HG02970 (cell line): ENCODE data around the gene OPRD1.
"Not testable (repeated sequence)": the region's sequence is repeated elsewhere in the genome, so short reads cannot be mapped to it uniquely, and the experiment has no call there.

ENCODE experiments used
- ATAC-seq: cut with Tn5 transposase; IDR thresholded peaks from one replicate; pipeline ENCODE4 v1.9.1; 2021; ENCODE audit warnings: mild to moderate bottlenecking, moderate library complexity, moderate number of reproducible peaks; ENCODE audit not compliant: unreplicated experiment, low FRiP score

The OPRD1 gene

DNA sequence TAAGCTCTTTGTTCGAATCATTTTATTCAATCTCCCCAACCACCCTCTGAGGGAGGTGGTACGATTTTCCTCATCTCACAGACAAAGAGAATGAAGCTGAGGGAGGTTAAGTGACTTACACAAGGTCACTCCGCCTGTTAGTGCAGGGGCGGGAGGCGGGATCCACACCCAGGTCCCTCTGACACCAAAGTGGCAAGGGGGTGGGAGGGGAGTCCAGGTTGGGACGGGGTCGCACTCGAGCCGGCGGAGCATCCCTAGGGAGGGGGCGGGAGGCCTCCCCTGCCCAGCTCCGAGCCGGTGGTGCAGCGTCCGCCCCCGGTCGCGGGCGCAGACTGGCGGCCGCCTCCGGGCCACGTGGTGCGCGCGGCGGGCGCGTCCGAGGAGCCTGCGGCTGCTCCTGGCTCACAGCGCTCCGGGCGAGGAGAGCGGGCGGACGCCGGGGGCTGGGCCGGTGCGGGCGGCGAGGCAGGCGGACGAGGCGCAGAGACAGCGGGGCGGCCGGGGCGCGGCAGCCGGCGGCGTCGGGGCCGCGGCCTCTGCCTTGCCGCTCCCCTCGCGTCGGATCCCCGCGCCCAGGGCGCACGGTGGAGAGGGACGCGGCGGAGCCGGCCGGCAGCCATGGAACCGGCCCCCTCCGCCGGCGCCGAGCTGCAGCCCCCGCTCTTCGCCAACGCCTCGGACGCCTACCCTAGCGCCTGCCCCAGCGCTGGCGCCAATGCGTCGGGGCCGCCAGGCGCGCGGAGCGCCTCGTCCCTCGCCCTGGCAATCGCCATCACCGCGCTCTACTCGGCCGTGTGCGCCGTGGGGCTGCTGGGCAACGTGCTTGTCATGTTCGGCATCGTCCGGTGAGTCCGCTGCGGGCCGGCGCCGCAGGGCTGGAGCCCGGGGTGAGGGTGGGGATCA, at the start of gene OPRD1:
Gene OPRD1 (plus strand): TSS at position 405 of the 903 bp plus-strand sequence. CDS start 214 bp downstream, at position 619.
- ATAC-seq, result no peak

DNA sequence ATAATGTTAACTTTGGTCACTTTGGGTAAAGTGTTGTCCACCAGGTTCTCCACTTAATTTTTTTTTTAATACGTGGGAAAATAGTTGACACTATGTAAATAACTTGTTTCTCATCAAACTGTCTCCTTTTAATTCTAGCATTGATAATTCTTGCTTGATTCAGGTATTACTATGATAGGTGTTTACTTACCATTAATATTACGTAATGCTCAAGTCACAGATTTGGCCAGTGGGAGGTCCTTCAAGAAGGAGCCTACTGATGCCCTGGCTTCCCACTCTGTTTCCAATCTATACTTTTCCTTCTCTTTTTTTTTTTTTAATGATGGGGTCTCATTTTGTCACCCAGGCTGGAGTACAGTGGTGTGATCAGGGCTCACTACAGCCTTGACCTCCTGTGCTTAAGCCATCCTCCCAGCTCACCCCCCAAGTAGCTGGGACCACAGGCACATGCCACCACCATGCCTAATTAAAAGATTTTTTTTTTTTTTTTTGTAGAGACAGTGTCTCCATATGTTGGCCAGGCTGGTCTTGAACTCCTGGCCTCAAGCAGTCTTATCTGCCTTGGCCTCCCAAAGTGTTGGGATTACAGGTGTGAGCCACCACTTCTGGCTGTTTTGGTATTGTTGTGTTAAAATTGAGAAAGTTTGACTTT, 45.3 kb upstream of the OPRD1 start:
- no peak for ATAC-seq

DNA sequence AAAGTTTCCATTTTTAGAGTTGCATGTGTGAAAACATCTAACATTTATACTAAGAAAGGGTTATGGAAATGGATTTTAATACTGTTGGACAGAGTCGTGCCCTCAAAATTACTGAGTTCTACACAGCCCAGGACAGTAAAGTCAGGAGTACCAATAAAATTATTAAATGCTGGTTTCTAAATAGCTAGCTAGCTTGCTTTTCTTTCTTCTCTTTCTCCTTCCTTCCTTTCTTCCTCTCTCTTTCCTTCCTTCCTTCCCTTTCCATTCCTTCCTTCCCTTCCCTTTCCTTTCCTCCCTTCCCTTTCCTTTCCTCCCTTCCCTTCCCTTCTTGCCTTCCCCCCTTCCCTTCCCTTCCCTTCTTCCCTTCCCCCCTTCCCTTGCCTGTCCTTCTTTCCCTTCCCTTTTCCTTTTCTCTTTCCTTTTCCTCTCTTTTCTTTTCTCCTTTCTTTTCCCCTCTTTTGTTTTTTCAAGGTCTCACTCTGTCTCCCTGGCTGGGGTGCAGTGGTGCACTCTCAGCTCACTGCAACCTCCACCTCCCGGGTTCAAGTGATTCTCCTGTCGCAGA, 41.3 kb upstream of the OPRD1 start:
- no peak for ATAC-seq

DNA sequence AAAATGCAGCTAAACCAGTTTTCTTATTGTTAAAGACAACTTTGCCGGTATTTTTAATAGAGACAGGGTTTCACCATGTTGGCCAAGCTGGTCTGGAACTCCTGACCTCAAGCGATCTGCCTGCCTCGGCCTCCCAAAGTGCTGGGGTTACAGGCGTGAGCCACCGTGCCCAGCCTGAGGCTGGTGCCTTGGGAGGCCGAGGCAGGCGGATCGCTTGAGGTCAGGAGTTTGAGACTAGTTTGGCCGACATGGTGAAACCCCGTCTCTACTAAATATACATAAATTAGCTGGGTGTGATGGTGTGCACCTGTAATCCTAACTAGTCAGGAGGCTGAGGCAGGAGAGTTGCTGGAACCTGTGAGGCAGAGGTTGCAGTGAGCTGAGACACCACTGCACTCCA, 40.0 kb upstream of the OPRD1 start:
- not testable (repeated sequence) for ATAC-seq

DNA sequence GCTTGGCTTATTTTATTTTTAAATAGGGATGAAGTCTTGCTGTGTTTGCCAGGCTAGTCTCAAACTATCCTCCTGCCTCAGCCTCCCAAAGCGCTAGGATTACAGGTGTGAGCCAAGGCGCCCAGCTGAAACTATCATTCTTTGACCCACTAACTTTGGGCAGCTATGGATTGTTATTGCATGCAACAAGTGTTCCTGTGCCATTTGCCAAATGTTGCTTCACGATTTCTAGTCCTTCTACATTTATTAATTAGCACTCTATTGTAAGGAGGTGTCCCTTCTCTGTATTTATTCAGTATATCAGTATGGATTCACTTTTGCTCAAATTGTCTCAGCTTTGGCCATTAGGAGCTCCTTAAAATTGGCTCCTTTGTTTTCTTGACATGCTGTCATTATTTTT, 38.9 kb upstream of the OPRD1 start:
- ATAC-seq, result no peak

DNA sequence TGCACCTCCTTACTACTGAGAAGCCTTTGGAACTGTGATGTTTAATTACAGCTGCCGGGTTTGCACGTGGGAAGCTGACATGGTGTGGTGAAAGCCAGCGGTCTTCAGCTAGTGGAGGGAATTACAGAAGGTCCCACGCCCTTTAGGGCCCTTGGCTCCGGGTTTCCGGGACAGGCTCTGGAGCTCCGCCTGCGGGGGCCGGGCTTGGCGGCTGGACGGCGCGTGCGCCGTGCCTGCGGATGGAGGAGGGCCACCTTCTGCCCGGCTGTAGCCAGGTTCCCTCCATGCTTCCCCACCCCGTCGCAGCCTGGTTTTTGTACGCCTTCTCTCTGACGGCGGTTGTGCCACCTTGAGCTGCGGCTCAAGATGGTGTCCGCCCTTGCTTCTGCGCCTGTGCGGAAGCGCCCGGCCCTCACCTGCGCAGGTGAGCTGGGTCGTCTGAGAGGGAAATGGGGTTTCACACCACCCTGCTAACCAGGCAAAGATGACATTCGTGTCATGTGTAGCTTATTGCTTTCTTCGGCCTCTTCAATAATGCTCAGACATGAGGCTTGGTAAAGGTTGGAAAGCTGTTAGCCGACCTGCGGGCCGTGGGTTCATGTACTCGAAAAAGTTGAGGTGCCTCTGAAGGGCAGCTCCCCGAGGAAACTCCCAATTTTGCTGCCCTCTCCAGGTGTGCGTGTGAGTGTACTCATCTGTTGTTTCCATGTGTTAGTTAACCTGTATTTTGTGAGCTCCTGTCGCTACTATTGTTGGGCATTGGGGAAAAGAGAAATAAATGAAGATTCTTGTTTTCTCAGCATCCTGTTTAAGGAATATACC, 36.6 kb upstream of the OPRD1 start:
- no peak for ATAC-seq

DNA sequence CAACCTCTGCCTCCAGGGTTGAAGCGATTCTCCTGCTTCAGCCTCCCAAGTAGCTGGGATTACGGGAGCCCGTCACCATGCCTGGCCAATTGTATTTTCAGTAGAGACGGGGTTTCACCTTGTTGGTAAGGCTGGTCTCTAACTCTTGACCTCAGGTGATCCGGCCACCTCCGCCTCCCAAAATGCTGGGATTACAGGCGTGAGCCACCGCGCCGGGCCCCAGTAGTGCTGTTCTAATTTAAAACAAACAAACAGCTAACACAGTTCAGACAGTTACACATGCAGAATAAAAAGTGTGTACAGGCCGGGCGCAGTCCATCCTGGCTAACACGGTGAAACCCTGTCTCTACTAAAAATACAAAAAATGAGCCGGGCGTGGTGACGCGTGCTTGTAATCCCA, 35.6 kb upstream of the OPRD1 start:
- no peak for ATAC-seq

DNA sequence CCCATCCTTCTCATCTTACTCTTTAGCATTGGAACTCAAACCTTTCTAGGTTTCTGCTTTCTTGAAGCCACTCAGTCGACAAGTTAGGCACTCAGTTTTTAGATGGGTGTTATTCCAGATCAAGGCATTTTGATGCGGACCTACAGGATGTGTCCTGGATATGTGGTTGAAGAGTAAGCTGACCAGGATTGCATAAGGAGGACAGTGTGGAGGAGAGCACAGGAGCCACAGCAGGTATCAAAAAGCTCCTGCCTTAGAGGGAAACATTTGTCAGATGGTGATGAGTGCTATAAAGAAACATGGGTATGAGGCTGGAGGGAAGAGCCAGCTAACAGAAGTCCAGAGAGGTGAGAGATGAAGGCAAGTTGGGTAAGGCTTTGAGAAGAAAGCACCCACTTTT, 33.9 kb upstream of the OPRD1 start:
- no peak for ATAC-seq

DNA sequence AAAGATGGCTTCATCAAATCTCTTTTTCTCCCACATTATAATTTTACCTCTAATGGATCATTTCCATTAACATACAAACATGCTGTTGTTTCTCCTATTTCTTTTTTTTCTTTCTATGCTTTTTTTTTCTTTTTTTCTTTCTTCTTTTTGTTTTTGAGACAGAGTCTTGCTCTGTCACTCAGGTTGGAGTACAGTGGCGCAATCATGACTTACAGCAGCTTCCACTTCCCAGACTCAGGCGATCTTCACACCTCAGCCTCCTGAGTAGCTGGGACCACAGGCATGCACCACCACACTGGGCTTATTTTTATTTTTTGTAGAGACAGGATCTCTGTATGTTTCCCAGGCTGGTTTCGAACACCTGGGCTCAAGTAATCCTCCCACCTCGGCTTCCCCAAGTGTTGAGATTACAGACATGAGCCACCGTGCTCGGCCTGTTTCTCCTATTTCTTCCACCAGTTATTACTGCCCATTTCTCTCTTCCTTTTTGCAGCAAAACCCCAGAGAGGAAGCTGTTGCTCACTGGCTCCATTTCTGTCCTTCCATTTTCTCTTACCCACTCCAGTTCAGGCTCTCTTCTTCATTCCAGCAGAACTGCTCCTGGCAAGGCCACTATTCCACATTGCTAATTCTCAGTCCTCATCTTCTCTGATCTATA, 32.1 kb upstream of the OPRD1 start:
- no peak for ATAC-seq

DNA sequence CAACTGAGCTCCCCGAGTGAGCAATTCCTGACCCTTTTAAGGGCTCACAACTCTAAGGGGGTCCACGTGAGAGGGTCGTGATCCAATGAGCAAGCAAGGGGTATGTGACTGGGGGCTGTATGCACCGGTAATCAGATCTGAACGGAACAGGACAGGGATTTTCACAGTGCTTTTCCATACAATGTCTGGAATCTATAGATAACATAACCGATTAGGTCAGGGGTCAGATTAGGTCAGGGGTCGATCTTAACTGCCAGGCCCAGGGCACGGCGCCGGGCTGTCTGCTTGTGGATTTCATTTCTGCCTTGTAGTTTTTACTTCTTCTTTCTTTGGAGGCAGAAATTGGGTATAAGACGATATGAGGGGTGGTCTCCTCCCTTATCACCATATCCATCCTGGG, 30.7 kb upstream of the OPRD1 start:
- no peak for ATAC-seq

DNA sequence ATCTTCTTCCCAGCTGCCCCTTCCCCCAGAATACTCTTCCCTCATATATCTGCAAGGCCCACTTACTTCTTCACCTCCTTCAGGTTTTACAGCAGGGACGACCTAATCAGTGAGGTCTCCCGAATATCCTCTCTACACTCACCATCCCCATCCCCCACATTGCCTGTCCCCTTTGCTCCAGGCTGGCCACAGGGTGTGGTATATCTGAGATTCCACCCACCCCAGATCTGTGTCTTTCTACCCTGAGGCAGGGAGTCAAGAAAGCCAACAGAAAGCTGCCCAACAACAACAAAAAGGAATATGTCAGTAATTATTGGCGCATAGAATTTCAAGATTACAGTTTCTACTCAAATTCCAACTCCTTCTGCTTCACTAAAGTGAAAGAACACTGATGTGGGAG, 30.0 kb upstream of the OPRD1 start:
- ATAC-seq, result no peak

DNA sequence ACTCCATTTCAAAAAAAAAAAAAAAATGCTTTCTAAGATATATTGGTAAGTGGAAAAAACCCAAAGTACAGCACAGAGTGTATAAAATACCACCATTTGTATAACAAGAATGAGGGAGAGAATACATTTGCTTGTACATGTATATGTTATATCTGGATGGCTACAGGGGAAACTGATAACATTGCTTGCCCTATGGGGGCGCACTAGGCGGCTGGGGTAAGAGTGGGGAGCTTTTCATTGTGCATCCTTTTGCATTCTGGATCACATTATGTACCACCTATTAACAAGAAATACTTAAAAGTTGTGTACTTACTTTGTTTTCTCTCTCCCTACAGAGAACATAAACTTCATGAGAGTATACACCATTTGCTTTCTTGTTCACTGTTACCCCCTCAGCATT, 28.6 kb upstream of the OPRD1 start:
- no peak for ATAC-seq

DNA sequence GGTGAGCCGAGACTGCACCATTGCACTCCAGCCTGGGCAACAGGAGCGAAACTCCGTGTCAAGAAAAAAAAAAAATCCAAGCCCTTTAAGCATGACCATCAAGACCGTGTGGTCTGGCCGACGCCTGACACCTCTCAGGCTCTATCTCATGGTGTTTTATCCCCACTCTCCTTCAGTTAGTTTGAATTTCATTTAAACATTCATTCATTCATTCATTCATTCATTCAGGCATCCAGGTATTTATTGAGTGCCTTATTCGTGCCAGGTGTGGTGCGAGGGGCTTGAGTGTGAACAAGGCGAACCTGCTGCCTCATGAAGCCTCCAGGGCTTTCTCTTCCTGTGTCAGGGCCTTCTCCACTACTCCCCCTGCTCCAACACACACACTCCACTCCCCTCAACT, 22.6 kb upstream of the OPRD1 start:
- no peak for ATAC-seq

DNA sequence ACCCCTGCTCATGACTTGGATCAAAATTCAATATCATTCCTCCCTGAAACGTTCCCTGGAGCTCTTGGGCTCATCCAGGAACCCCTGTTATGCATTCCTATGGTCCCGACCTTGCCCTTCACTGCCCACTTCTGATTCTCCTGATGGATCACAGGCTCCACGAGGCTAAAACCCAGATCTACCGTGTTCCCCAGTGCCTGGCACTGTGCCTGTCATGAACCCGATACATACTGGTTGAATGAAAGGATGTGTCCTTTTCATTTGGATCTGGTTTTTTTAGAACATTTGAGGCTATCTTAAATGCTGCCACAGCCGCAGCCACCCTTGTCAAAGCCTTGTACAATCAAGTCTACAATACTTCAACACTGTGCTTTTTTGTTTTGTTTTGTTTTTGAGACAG, 22.2 kb upstream of the OPRD1 start:
- no peak for ATAC-seq

DNA sequence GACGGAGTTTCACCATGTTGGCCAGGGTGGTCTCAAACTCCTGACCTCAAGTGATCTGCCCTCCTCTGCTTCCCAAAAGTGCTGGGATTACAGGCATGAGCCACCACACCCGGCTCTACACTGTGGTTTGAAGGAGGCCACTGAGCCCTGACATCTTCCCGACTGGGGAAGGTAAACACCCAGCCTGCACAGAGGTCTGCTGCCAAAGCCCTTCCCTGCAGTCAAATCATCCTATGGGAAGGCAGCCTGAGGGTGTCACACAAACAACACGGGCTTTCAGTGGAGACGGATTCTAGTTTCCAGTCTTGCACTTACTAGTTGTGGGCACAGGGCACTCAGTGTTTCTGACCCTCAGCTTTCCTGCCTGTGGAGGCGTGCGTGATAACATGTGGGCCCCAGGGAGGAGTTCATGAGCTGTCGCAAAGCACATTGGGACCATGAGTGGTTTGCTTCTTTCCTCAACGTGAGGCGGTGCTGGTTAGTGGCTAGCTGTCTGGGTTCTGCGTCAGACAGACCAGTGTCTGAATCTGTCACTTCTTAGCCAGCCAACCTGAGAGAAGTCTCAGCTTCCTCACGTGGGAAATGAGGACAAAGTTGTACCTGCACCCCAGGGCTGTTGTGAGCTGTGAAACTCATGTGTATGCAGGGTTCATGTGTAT, 21.5 kb upstream of the OPRD1 start:
- ATAC-seq, result no peak

DNA sequence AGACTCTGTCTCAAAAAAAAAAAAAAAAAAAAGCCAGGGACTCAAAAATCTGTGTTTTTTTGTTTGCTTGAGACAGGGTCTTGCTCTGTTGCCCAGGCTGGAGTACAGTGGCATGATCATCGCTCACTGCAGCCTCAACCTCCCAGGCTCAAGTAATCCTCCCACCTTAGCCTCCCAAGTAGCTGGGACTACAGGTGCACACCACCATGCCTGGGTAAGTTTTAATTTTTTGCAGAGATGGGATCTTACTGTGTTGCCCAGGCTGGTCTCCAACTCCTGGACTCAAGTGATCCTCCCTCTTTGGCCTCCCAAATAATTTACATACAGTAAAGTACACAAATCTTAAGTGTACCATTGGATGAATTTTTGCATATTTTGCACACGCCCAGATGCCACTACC, 20.0 kb upstream of the OPRD1 start:
- not testable (repeated sequence) for ATAC-seq

DNA sequence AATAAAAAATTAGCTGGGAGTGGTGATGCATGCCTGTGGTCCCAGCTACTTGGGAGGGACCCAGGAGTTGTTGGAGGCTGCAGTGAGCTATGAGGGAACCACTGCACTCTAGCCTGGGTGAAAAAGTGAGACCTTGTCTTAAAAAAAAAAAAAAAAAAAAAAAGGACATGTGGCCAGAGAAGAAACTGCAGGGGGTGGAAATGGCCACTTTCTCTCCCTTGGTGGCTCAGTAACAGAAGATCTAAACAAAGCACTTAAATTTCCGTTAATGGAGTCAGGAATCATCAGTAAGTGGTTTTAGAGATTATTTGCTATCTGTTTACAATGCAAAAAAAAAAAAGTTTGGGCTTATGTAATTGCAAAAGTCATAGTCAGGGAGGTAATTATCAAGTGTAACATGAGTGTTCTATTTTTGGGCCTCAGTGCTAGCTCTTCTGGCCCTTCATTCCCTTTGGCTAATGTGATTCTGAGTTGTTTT, 19.3 kb upstream of the OPRD1 start:
- ATAC-seq, result no peak

DNA sequence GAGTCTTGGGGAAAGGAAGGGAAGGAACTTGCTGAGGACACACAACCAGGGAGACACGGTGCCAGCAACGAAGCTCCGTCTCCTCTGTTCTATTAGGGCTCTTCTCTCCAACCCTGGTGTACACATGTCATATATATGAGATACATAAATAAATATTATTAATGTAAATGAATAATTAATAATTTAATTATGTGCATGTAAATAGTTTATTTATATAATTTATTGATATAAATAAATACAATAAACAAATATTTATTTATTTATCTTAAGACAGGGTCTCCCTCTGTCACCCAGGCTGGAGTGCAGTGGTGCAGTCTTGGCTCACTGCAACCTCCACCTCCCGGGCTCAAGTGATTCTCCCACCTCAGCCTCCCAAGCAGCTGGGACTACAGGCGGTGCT, 17.4 kb upstream of the OPRD1 start:
- ATAC-seq, result not testable (repeated sequence)

DNA sequence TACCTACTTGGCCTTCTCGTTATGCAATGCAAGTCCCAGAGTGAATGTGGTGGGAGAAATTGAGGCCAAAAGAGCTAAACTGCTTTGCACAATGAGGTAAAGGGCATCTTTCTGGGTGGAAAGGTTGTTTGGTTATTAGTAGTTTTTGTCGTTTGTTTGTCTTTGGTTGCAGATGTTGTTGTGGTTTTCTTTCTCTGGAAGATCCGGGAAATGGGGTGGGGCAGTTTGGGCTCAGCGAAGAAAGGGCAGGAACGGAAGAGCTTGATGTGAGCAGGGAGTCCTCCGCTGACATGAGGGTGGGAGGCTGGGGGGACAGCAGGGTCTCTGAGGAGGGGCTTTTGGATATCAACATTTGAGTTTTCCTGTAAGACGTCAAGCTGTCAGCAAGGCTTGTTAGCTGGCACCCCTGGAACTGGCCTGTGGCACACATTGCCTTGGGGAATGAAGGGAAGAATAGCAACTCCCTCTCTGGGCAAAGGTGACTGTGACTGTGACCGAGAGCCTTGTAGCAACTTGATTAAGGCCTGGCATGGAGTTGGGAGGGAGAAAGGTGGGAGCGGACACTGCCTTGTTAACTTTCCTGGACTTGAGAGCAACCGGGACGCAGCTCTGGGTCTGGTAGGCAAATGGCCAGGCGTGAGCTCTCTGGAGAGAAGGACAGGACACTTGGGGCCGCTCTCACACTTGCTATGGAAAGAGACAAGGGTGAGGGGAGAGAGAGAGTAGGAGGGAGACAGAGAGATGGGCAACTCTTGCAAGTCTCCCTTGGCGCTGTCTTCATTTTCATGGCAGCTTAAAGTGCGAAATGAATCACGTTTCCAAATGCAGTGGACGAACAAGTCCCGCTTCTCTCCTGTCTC, 15.4 kb upstream of the OPRD1 start:
- no peak for ATAC-seq
